ENCODE data around the gene PRKCA.
"Not testable (repeated sequence)": the region's sequence is repeated elsewhere in the genome, so short reads cannot be mapped to it uniquely, and the experiment has no call there.

Gene PRKCA

GRCh38 chr17:66322764-66323163 lies 20.4 kb downstream of the PRKCA start:
- DNase-seq (ENCODE audit: low read depth) = no peak
- TF ChIP-seq CTCF (IDR thresholded peaks at IDR 0.05; ENCODE audit: low read depth, low read length, missing control alignments) = no peak

GRCh38 chr17:66324381-66325004 lies 22.1 kb downstream of the PRKCA start:
- DNase-seq (ENCODE audit: low read depth); H3K4me3 ChIP-seq (ENCODE audit: low read depth, low read length): not testable (repeated sequence)

More at GRCh38 chr17:66322764-66323163, 20.4 kb downstream of the PRKCA start:
- no peak overlapping the region for H3K4me3 ChIP-seq (ENCODE audit: low read depth, low read length)

GRCh38 chr17:66326476-66327047 lies 24.1 kb downstream of the PRKCA start:
- DNase-seq (ENCODE audit: low read depth) = no peak
- H3K4me3 ChIP-seq (ENCODE audit: low read depth, low read length) = no peak overlapping the region
- TF ChIP-seq CTCF (IDR thresholded peaks at IDR 0.05; ENCODE audit: low read depth, low read length, missing control alignments) = no peak

GRCh38 chr17:66330646-66331037 lies 28.2 kb downstream of the PRKCA start:
- TF ChIP-seq CTCF (IDR thresholded peaks at IDR 0.05; ENCODE audit: low read depth, low read length, missing control alignments) = no peak
- no peak for DNase-seq (ENCODE audit: low read depth)
- no peak overlapping the region for H3K4me3 ChIP-seq (ENCODE audit: low read depth, low read length)

- no peak overlapping the region for H3K4me3 ChIP-seq (ENCODE audit: low read depth, low read length)
- TF ChIP-seq CTCF (IDR thresholded peaks at IDR 0.05; ENCODE audit: low read depth, low read length, missing control alignments) = no peak
- no peak for DNase-seq (ENCODE audit: low read depth)
Measured at GRCh38 chr17:66331038-66331816, 28.8 kb downstream of the PRKCA start.

- H3K4me3 ChIP-seq (ENCODE audit: low read depth, low read length) = no peak overlapping the region
- no peak for TF ChIP-seq CTCF (IDR thresholded peaks at IDR 0.05; ENCODE audit: low read depth, low read length, missing control alignments)
- DNase-seq (ENCODE audit: low read depth) = no peak
Measured at GRCh38 chr17:66335797-66336196, 33.4 kb downstream of the PRKCA start.

GRCh38 chr17:66337268-66337667 lies 34.9 kb downstream of the PRKCA start:
- DNase-seq (ENCODE audit: low read depth) = no peak
- no peak overlapping the region for H3K4me3 ChIP-seq (ENCODE audit: low read depth, low read length)
- TF ChIP-seq CTCF (IDR thresholded peaks at IDR 0.05; ENCODE audit: low read depth, low read length, missing control alignments) = no peak

Data from GM12864 (cell line).